Measurements from ENCODE around the gene ARSG. TPM values are rescaled to one million over a fixed set of nuclear protein-coding genes. Genes with fewer than 3 reads are reported as not detected.
"Not testable (repeated sequence)": the region's sequence is repeated elsewhere in the genome, so short reads cannot be mapped to it uniquely, and the experiment has no call there.

Gene ARSG
- total RNA-seq, 4 donors from 2014 or later = 4.3 to 16.8 (median 7.8) TPM

DNA sequence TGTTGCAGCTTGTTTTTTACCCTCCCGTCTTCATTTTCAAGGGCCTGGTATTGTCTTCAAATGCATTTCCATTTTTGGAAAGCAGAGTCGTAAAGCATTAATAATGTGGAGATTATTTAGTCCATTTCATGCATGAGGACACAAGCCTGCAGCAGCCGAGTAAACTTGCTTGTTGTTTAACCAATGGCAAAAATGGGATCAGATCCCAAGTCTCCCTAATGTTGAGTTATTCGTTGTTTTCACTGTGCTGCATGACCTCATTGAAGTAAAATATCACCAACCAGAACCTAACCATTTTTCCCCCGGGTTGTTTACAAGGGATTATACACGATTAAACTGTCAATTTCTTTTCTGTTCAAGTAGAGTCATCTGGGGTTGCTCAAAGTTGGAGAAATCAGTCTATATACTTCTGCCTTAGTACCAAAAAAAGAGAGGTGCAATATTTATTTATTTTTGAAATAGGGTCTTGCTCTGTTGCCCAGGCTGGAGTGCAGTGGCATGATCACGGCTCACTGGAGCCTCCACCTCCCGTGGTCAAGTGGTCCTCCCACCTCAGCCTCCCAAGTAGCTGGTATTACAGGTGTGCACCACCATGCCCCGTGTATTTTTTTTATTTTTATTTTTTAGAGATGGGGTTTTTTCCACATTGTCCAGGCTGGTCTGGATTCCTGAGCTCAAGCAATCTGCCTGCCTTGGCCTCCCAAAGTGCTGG is 31.1 kb upstream of the ARSG start:
- TF ChIP-seq CTCF (IDR thresholded peaks at IDR 0.05) (no peak), POLR2A (IDR thresholded peaks at IDR 0.05) (no peak)
- WGBS, 2 donors = 76 to 77% methylated on average over 9 of the region's 9 CpGs
- no peak overlapping the region for H3K4me3 ChIP-seq (ENCODE audit: low read depth, poor library complexity, severe bottlenecking)
- intact Hi-C loops (cut with DNase I; ENCODE audit: low total_unique reads) = loop anchor here (10.0 kb wide), 2 partner anchors 175 to 205 kb away; no protein-coding TSS in a partner anchor
- DNase-seq (ENCODE audit: low spot score in 2 of 2) = no peak

DNA sequence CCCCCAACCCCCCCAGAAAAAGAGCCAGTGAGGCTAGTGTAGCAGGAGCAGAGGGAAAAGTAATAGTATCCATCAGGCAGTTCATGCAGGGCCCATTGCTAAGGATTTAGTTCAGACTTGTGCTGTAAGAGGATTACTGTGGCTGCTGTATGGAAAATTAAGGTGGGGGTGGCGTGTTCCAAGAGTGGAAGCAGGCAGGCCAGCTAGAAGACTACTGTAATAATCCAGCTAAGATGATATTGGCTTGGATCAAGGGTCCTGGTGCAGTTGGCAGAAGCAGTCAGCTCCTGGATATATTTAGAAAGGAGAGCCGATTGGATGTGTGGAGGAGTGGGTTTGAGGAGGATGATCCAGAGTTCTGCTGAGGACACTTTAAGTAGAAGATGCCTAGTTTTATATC is 28.8 kb upstream of the ARSG start:
- not testable (repeated sequence) for H3K4me3 ChIP-seq (ENCODE audit: low read depth, poor library complexity, severe bottlenecking); DNase-seq (ENCODE audit: low spot score in 2 of 2)
- WGBS, 2 donors = 58 to 66% methylated on average over 2 of the region's 2 CpGs
- intact Hi-C loops (cut with DNase I; ENCODE audit: low total_unique reads) = loop anchor here (10.0 kb wide), 2 partner anchors 172 to 202 kb away; no protein-coding TSS in a partner anchor

DNA sequence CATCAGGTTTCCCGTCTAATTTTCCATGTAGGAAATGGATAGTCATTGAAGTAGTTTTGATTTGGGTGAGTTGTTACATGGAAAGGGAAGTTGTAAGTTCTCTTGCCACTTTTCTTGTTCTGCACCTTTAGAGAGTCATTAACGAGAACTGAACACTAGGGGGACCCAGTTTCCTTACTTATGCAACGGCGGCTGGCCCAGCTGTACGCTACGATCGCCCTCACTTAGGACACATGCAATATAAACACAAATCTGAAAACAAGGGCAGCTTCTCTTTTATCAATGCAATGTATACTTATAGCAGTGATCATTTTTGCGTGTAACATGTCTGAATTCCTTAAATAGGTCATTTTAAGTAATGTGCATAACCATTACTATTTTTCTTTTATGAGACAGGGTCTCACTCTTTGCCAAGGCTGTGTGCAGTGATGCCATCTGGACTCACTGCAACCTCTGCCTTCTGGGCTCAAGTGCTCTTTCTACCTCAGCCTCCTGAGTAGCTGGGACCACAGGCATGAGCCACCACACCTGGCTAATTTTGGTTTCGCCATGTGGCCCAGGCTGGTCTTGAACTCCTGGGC is 28.1 kb upstream of the ARSG start:
- intact Hi-C loops (cut with DNase I; ENCODE audit: low total_unique reads) = loop anchor here (10.0 kb wide), 2 partner anchors 172 to 202 kb away; no protein-coding TSS in a partner anchor
- not testable (repeated sequence) for DNase-seq (ENCODE audit: low spot score in 2 of 2); H3K4me3 ChIP-seq (ENCODE audit: low read depth, poor library complexity, severe bottlenecking)
- WGBS, 2 donors = 11 to 12% methylated on average over 9 of the region's 9 CpGs

- intact Hi-C loops (cut with DNase I; ENCODE audit: low total_unique reads) = loop anchor here (10.0 kb wide), 2 partner anchors 169 to 199 kb away; no protein-coding TSS in a partner anchor
- not testable (repeated sequence) for H3K4me3 ChIP-seq (ENCODE audit: low read depth, poor library complexity, severe bottlenecking); DNase-seq (ENCODE audit: low spot score in 2 of 2)
- WGBS, 2 donors = 94 to 95% methylated on average over 2 of the region's 2 CpGs
Observed at GRCh38 chr17:68265833-68266232, 25.5 kb upstream of the ARSG start.

DNA sequence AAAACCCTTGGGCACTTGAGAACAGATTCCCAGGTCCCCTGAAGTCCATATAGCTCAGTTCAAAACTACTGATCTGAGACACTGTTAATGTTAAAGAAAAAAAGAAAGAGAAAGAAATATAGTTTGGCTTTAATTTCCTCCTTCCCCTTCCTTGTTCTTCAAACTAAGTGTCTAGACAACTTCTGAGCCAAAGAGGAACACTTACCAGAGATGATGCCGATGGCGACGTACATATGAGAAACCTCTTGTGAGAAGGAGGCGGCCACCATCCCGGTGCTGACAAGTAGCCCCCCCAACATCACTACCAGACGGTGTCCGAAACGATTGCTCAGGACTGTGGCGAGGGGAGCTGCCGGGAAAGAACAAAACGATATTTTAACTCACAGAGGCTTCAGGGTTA is 17.6 kb upstream of the ARSG start:
- TF ChIP-seq POLR2A (IDR thresholded peaks at IDR 0.05) (no peak), CTCF (IDR thresholded peaks at IDR 0.05) (no peak)
- WGBS, 2 donors = 70 to 82% methylated on average over 11 of the region's 11 CpGs
- intact Hi-C loops (cut with DNase I; ENCODE audit: low total_unique reads) = no loop called here
- no peak overlapping the region for H3K4me3 ChIP-seq (ENCODE audit: low read depth, poor library complexity, severe bottlenecking)
- DNase-seq (ENCODE audit: low spot score in 2 of 2) = no peak

DNA sequence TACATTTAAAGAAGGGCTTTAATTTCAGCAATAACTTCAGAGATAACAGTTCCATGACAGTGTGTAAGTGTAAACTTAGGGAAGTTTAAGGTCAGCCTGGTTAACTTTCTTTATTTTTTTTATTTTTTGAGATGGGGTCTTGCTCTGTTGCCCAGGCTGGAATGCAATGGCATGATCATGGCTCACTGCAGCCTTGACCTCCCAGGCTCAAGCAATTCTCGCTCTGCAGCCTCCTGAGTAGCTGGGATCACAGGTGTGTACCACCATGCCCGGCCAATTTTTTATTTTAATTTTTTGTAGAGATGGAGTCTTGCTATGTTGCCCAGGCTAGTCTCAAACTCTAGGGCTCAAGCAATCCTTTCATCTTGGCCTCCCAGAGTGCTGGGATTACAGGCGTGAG is 15.0 kb upstream of the ARSG start:
- intact Hi-C loops (cut with DNase I; ENCODE audit: low total_unique reads) = not testable (repeated sequence)

GRCh38 chr17:68277807-68278206 is 13.5 kb upstream of the ARSG start:
- intact Hi-C loops (cut with DNase I; ENCODE audit: low total_unique reads) = no loop called here

More for the DNA sequence above, 15.0 kb upstream of the ARSG start:
- H3K4me3 ChIP-seq (ENCODE audit: low read depth, poor library complexity, severe bottlenecking); DNase-seq (ENCODE audit: low spot score in 2 of 2): not testable (repeated sequence)
- 94 to 98% methylated on average over 3 of the region's 3 CpGs for WGBS, 2 donors

DNA sequence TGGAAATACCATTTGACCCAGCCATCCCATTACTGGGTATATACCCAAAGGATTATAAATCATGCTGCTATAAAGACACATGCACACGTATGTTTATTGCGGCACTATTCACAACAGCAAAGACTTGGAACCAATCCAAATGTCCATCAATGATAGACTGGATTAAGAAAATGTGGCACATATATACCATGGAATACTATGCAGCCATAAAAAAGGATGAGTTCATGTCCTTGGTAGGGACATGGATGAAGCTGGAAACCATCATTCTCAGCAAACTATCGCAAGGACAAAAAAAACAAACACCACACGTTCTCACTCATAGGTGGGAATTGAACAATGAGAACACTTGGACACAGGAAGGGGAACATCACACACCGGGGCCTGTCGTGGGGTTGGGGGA is 9.3 kb upstream of the ARSG start:
- H3K4me3 ChIP-seq (ENCODE audit: low read depth, poor library complexity, severe bottlenecking); DNase-seq (ENCODE audit: low spot score in 2 of 2); intact Hi-C loops (cut with DNase I; ENCODE audit: low total_unique reads): not testable (repeated sequence)
- 90 to 96% methylated on average over 6 of the region's 6 CpGs for WGBS, 2 donors

More at GRCh38 chr17:68277807-68278206, 13.5 kb upstream of the ARSG start:
- no peak overlapping the region for H3K4me3 ChIP-seq (ENCODE audit: low read depth, poor library complexity, severe bottlenecking)
- WGBS, 2 donors = 96 to 98% methylated on average over 5 of the region's 5 CpGs
- DNase-seq (ENCODE audit: low spot score in 2 of 2) = no peak
- TF ChIP-seq CTCF (IDR thresholded peaks at IDR 0.05) (no peak), POLR2A (IDR thresholded peaks at IDR 0.05) (no peak)
